GM19099 (cell line): ENCODE data around the gene PRUNE2.

Experiments used
- POLR2A ChIP-seq: IDR thresholded peaks from 3 replicates; pipeline ENCODE4 v1.6.1; 2011; ENCODE audit warnings: low read depth; ENCODE audit not compliant: insufficient read length; ENCODE audit errors: extremely low read depth

Gene PRUNE2

DNA sequence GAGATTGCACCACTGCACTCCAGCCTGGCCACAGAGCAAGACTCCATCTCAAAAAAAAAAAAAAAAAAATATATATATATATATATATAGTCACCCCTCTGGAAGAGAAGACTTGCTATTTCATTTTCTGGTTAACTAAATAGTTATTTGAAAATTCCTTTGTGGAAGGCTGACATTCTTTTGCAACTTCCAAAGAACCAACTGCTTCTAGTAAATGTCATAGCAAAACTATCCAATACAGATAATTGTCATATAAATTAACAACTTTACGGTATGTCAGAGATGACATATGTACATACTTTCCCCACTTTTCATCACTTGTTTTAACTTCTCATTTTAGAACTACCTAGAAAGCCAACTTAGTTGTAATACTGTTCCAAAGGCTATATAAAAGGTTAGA, 50.9 kb downstream of the PRUNE2 start:
- no peak for TF ChIP-seq POLR2A

DNA sequence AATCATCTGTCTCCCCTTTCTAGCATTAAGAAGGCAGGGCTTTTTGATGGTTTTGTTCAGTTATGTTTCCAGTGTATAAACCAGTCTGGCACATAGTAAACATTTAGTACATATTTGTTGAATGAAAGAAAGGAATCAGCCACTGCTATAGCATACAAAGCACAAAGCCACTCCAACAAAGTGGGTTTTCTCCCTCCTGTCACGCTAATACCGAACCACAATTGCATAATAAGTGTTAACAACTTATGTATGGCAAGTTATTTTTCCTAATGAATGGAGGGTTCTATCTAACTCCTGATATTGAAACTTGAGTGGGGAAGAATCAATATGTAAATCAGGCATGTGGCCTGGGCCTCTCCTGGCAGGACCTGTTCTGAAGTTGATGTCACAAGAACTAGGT, 53.9 kb downstream of the PRUNE2 start:
- no peak for TF ChIP-seq POLR2A

DNA sequence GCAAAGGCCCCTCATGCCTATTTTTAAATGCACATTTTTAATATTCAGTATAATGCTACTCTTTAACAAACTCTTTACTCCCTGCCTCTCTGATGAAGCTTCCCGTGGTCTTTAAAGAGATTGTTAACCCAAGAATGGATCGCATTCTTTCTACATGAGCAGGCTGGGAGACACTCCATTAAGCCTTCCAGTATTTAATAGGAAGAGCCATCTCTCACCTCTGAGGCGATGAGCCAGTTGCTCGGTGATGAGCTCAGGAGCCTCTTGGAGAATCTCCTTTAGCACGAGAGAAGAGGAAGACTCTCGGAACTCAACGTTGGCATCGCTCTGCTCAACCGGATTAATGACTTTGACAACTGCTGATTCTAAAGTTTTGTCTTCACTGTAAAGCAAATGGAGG, 59.6 kb downstream of the PRUNE2 start:
- TF ChIP-seq POLR2A: no peak

DNA sequence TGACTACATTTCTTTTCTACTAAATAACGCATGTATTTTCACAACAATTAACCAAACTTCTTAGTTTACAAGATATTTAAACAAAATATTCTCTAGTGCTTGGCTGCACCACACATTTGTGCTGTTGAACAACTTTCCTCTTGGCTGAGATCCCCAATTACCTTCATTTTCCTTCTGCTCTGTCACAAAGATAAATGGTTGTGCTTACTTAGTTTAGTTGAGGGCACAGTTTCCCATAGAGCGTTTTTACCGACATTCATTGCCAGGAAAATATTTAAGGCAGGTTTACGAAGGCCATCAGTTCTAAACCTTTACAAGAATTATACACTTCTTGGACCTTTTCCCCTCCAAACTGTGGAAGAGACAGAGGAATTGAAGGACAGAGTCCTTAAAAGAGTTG, 60.7 kb downstream of the PRUNE2 start:
- no peak for TF ChIP-seq POLR2A

DNA sequence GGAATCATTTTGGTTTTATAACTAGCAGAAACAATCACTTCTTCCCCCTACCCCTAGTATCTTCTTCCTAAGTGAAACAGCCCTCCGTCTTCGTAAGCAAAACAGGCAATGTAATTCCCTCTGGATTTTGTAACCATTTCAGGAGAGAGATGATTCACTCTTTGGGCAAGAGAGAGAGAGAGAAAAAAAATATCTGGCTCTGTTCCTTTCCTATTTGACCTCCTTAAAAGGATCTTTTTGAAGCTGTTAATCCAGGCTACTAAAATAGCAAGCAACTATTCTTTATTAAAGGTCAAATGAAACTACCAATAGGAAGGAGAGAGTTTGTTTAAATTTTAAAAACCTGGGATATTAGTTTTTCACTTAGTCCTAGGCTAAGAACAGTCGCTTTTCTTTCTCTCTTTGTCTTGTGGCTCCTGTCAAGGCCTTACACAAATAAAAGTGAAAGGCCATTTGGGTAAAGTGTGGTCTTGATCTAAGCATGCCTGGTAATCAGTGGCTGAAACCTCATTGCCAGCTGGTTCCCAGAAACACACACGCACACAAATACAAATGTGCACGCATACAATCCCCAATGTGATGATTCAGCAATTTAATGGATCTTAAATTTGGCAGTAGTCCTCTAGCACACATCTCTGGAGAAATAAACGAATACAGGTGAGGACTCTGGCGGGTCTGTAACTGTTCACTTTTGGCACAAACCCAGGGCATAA, 70.2 kb downstream of the PRUNE2 start:
- TF ChIP-seq POLR2A: no peak

DNA sequence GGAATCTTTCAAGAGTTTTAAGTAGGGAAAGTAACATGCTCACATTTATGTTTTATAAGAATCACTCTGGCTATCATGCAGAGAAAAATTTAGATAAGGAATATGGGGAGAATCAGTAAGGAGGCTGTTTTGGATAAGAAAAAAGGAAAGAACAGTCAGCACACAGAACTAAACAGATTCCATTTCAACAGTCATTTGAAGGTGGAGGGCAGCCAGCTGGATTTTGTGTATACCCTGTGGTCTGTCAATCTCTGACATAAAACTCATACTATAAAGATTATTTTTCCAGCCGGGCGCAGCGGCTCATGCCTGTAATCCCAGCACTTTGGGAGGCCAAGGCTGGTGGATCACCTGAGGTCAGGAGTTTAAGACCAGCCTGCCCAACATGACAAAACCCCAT, 77.5 kb downstream of the PRUNE2 start:
- TF ChIP-seq POLR2A: no peak

DNA sequence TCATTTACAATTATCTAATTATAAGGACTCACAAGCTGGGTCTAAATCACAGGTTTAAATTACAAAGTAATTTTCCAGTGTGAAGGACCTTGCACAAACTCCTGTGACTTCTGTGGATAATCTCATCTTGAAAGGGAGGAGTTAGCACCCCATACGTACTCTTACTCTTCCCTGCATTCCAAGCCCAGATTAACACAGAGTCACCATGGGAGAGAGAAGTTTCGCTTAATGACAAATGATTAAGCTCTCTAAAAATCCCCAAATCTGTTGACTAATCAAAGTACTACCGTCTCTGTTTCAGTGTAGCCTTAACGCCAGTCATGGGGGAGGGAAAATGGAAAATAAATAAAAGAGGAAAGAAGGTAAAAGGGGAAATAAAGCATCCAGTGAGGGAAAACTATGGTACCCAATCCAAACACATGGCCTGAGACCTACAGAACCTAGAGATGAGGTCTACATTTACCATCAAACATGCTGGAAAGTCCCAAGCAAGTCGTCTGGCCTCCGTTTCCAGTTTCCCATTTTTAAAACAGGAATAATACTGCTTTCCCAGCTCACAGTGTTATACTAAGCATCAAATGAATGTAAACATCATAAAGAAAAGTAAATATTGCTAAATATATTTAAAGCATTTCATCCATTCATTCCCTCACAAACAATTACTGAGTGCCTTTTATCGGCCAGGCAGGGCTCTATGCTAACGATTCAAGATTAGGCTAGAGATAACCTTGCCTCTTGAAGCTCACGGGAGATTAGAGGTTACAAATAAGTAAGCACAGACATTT, 78.4 kb downstream of the PRUNE2 start:
- no peak for TF ChIP-seq POLR2A

DNA sequence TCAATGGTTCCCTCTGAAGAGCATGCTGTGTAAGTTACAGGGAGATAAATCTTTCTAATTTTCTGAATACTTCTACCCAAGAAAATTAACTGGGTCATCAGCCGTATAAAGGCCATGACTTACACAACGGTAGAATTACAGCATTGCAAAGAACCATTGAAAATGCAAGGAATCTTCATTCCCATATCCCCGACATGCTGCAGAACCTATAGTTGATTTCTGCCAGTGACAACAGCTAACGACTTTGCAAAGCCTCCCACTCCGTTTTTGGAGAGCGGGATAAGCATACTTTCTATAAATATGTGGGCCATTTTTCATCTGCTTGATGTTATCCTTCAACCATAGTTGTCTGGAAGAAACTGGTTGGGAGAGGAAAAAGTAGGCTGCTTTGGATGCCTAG, 85.5 kb downstream of the PRUNE2 start:
- TF ChIP-seq POLR2A: no peak

DNA sequence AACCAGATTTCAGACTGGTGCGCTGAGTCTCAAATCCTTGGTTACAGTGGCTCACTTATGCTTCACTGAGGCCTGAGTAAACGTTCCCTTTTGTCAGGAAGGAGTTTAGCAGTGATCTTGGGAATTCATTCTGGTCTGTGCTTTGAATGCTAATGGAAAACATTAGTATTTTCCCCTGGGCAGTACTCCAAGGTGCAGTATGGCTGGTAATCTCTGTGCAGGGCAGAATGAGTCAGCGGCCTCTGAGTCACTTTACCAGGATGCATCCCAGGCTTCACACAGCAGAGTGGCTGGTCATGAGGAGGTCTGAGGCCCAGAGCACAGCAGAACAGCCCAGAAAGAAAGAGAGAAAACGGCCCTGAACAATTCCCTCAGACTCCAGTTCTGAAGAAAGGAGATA, 87.6 kb downstream of the PRUNE2 start:
- no peak for TF ChIP-seq POLR2A

DNA sequence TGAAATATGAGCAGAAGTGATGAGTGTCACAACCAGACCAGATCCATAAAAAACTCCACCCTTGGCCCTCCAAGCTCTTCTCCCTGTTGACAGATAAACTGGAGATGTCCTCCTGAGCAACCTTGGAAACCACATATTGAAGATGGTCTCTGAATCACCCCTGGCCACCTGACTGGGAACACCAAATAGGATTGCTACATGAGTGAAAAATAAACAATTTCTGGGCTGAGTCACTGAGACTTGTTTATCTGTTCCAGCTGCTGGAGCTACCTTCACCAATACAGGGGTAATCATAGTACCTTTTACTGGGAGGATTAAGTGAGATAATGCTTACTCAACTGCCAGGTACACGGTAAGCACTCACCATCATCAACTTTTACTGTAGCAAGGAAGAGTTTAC, 88.4 kb downstream of the PRUNE2 start:
- TF ChIP-seq POLR2A: no peak

DNA sequence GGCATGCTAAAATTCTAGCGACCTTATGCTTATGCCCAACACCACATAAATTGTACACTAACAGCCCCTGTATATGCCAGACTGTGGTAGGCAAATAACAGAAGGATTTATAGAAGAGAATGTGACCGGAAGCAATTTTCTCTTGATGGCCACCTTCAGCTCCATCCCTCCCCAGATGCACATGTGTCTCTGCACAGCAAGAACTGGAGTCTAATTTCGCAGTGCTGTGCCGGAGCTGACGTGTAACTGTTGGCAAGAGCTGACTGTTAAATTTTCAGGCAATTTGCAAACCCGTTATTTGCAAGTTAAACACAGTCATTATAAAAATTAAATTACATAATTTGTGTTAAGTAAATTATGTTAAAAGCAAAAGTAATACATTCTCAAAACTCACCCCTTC, 93.3 kb downstream of the PRUNE2 start:
- no peak for TF ChIP-seq POLR2A

DNA sequence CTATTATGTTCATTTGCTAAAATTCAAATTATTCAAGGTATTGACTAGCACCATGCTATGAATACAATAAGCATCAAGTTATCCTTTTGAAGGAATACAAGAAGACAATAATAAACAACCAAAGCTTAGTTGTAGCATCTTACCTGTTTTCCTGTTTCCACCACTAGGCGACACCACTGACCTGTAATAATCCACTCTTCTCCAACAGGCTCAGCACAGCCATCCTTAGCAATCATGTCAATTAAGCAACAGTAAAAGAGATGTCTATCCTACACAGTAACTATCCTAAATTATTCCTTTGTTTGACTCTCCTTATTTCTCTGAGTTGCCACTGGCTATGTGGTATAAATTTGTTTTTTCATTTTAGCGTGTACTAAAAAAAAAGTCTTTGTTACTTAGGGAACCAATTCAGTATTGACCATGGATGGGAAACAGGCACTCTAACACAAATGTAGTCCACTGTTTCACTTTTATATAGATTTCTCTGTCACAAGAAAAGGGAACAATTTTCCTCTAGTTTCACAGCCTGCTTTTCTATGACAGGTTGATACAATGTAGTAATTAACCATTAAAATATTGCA, 95.4 kb downstream of the PRUNE2 start:
- TF ChIP-seq POLR2A: no peak

DNA sequence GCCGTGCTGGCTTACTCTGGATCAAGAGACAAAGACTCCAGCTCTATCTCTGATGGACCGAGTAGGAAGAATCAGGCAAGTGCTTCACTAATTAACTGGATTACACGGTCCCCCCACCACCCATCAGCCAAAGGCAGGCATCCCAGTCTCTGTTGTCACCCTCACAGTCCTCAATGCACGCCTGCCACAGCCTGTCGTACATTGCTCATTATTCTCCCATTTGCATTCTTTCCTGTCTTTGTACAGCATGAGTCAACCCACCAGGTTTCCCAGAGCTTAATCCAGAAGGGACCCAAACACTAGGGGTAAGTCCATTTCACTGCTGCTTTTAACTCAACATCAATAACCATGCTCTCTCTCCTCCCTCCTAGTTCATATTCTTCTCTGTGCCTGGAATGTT, 97.3 kb downstream of the PRUNE2 start:
- no peak for TF ChIP-seq POLR2A

DNA sequence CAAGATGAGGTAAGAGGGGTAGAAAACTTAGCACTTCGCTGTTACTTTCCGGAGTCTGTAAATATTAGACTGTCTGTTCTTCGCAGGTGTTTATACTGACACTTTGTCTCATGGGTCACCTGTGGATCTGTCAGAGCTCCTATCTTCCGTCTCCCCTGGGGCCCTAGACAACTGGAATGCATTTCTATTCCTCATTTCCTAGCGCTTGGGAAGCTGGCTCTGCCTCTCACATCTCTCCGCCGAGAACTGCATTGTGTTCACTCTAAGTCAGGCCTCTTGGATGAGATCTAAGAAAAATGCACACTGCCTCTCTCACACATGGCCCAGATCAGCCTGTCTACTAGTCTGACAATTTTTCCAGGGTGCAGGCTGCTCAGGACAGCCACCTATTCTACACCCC, 102.2 kb downstream of the PRUNE2 start:
- TF ChIP-seq POLR2A: no peak

DNA sequence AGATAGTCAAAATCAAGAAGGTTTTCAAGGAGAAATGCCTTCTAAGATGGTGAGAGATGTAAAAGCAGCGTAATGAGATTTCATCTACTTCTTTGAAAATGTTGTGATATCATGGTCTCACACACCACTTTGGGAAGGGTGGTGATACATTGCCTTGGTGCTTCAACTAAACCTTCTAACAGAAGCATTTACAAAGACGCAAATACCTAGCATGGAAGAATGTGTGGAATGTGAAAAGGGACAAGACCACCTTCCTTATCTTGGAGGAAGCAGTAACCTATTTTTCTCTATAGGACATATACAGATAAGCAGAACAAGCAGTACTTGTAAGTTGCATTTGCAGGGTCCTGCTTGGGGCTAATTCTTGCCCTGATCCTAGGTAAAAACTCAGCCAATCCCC, 102.8 kb downstream of the PRUNE2 start:
- no peak for TF ChIP-seq POLR2A

DNA sequence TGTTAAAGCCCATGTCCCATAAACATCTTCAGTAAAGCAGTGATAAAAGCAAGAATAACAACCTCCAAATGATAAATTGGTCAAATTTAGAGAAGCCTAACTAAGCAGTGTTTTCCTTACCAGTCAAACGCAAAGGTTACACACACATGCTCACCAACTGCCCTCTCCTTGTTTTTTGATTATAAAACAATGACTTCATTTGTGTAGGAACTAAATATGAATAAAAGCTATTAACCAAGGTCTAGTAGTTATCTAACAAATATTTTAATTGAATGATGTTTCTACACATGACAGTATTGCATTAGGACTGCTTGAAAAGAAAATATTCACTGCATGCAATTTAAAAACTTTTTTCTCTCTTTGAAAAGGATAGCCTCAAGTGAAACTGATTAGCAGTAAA, 105.0 kb downstream of the PRUNE2 start:
- TF ChIP-seq POLR2A: no peak

DNA sequence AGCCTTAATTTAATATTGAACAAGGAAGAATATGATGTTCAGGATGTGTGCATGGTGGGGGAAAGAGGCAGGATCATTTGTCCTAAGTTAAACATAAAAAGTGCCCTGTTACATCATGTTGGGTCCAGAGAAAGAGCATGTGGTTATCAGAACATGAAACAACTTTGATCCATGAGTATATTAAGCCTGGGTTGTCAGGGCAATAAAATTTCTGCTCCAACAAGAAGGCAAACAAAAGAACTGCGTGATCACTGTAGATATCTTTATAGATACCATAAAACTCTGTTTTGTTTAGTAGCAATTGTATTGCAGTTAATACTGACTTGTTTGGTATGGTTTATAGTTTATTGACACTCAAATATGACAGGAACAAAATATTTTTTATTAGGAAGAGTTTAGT, 106.4 kb downstream of the PRUNE2 start:
- no peak for TF ChIP-seq POLR2A

DNA sequence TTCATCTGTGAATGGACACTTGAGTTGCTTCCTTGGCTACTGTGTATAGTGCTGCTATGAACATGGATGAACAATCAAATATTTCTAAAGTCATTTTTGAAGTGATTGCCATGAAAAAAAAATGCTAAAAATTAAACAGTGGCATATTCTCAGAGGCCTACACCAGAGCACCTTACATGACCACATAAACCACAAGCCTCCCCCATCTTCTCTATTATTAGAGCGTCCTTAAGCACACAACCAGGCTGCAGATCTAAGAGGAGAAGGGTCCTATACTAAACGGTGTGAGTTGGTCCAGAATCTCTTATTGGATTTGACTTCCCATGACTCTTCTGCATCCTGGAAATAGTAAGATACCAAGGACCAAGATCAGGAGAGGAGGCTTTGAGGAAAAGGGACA, 107.4 kb downstream of the PRUNE2 start:
- no peak for TF ChIP-seq POLR2A
